GM18511 (cell line): ENCODE data around the gene ADCY10.
"Not testable (repeated sequence)": the region's sequence is repeated elsewhere in the genome, so short reads cannot be mapped to it uniquely, and the experiment has no call there.

ENCODE experiments used
- ATAC-seq: cut with Tn5 transposase; IDR thresholded peaks from one replicate; pipeline ENCODE4 v1.9.1; 2021; ENCODE audit warnings: mild to moderate bottlenecking, moderate library complexity; ENCODE audit not compliant: unreplicated experiment

The ADCY10 gene

DNA sequence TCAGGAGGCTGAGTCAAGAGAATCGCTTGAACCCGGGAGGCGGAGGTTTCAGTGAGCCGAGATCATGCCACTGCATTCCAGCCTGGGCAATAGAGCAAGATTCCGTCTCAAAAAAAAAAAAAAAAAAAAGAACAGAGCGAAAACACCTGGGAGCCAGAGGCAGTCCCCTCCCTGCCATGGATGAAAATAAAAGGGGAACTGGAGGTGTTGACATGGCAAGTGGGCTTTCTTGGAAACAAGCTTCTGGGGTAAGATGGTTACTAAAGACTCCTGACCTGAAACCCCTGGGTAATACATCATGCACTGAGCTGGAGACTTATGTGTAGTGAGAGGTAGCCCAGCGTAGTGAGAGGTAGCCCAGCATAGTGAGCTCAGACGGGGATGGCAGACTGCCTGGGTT, 31.6 kb downstream of the ADCY10 start:
- ATAC-seq, result no peak

DNA sequence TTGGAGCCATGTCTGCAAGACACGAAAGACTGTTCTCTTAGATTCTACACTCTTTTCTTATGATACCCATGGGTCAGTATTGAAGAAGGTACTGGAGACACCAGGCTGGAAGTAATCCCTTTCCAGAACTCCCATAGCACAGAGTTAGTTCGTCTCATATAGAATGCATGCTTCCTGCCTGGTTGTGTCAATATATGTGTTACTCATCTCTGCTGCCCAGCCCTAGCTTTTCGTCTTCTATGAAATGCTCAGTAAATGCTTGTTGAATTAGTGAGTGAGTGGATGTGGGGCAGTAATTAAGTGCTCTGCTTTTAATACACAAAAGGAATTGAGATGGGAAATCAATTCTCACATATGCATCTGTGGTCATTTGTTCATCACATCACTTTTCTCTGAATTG, 32.1 kb downstream of the ADCY10 start:
- ATAC-seq, result no peak

DNA sequence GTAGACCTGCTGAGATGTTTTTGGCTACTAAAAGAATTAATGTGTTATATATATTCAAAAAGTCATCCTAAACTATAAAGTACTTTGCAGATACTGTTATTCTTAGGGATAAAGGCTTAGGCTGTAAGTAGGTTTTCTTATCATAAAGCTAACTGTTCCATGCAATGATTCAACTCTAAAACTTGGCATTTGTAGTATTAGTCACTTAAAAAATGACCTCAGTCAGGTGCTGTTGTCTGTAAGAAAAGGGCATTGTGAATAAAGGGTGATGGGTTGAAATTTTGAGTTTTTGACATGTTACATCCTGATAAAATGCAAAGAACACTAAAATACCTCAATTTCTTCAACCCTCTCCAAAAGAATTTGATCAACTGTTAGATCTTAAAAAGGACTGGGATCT, 32.9 kb downstream of the ADCY10 start:
- ATAC-seq, result no peak

DNA sequence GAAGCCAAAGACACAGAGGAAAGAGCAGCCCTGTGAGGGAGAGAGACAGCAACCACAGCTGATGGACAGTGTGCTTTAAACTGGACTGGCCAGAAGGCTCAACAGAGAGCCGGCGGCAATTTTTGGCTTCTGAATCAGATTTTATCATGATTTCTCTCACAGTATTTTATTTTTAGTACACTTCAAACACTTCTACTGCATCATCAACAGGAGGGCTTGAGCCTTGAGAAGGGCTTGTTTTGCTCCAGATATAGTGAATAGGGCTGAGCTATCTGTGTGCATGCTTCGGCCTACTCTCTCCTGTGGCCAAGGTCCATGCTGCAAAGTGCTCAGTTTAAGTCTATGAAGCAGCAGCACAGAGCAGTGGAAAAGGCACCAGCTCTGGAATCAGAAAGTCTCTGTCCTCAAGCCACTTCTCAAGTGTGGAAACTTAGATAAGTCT, 33.3 kb downstream of the ADCY10 start:
- no peak for ATAC-seq

DNA sequence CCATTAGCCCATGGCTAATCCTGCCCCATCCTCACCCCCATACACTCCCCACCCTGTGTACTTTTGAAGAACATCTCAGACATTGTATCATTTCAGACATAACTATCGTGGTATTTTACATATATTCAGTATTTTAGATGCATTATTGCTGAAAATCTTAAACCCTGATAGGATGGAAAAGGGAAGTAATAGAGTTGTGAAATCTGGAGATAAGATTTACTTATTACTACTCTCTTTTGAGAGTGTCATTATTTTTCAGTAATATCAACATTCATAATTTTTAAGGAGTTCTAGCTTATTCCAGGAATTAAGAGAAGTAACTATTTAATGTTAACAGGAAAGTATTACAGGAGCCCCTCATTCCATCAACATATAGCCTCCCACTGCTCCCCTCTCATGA, 34.4 kb downstream of the ADCY10 start:
- ATAC-seq, result no peak

DNA sequence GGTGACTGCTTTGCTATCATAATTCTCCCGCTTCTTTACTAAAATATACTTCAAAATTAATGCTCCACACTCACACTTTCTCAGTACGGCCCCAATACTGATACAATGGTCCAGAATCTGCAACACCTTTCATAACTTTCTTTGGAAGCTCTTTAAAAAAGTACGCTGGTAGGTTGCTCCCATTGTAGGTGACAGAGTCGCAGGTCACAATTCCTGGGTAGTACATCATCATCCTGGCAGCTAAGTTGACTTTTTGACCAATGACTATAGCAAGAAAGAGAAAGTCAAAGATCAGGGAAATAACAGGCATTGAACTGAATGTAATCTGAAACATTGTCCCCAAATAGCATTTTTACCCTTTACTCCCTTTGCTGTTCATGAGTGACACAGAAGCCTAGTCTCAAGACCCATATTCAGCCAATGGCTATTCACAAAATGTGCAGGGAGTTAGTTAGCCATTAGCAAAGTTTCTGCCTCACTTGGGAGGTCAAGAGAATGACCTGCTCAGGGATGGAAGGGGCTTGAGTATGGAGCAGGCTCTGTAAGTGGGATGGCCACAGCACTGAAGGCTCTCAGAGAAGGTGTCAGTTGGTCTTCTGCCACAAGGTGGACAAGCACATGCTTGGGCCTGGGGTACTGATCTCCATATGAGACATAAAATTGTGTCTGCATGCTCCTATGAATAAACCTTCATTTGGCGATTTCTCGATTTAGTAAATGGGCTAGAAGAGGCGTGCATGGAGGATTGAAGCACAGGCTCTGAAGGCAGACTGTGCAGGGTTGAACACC, 35.4 kb downstream of the ADCY10 start:
- ATAC-seq, result no peak

DNA sequence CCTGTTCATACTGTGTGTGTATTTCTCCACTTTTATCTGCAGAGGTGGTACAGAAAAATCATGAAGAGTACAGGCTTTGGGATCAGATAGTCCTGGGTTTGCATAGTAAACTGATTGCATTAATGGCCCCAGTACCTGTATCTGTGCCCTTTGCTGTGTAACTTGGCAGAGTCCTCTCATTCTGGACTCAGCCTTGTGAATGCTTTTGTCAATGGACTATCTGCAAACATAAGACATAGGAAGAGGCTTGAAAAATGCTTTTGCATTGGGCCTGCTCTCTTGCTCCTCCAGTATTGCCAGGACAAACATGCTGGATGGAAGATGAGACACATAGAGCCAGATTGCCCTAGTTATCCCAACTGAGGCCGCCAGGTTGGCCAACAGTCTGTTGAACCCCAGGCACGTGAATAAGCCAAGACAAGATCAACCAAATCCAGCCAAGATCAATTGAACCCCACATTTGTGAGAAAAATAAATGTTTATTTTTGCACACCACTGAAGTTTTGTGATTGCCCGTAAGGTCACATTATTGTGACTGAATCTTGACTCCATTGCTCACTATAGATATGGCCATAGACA, 37.2 kb downstream of the ADCY10 start:
- no peak for ATAC-seq

DNA sequence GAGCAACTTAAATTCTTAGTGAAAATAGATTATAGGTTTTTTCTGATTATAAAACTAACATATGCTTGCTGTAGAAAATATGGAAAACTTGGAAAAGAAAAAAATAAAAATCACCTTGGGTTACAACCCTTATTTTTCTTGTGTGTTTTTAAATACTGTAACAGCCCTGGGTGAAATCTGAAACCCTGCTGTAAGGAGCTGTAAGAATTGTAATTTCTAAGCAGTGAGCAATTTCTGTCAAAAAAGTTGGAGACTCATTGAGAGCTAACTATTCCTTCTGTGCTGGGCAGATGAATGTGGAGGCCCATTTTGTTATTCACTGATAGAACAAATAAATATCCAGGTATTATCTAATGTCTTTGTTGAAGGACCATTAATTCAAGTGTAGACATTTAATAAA, 42.6 kb downstream of the ADCY10 start:
- ATAC-seq, result no peak

DNA sequence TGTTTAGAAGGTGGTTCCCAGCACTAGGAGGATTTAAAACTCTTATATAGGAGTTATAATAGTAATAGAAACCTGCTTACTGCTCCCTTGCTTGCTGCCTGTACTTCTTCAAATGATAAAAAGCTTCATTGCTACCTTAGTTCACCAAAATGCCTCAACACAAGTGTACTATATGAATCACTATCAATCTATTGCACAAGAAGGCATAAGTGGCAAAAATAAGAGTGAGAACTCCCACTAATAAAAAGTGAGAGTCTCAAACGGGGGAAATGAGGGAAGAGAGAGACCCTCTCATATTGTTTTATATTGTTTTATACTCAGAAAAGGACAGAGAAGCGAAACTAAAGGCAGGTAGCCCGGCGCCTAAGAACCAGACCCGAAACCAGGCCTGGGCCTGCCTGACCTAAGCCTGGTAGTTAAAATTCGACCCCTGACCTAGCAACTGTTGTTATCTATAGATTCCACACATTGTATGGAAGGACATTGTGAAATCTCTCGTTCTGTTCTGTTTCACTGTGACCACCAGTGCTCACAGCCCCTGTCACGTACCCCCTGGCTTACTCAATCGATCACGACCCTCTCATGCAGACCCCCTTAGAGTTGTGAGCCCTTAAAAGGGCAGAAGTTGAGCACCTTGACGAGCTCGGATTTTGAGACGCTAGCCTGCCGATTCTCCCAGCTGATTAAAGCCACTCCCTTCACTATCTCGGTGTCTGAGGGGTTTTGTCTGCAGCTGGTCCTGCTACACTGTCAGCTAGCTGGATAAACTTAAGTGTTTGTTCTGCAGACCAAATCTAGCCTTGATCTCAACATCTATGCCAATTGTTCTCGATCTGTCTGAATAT, 44.6 kb downstream of the ADCY10 start:
- ATAC-seq, result not testable (repeated sequence)

DNA sequence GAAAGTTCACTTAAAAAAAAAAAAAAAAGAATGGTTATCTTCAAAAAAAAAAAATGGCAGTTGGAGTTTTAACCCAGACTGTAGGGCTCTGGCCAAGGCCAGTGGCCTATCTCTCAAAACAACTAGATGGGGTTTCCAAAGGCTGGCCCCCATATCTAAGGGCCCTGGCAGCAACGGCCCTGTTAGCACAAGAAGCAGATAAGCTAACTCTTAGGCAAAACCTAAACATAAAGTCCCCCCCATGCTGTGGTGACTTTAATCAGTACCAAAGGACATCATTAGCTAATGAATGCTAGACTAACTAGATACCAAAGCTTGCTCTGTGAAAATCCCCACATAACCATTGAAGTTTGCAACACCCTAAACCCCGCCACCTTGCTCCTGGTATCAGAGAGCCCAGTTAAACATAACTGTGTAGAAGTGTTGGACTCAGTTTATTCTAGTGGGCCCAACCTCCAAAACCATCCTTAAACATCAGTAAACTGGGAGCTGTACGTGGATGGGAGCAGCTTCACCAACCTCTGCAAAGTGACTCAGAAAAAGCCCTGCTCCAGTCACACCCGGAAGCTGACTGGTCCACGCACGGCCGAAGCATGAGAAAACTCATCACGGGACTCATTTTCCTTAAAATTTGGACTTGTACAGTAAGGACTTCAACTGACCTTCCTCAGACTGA, 47.1 kb downstream of the ADCY10 start:
- not testable (repeated sequence) for ATAC-seq

DNA sequence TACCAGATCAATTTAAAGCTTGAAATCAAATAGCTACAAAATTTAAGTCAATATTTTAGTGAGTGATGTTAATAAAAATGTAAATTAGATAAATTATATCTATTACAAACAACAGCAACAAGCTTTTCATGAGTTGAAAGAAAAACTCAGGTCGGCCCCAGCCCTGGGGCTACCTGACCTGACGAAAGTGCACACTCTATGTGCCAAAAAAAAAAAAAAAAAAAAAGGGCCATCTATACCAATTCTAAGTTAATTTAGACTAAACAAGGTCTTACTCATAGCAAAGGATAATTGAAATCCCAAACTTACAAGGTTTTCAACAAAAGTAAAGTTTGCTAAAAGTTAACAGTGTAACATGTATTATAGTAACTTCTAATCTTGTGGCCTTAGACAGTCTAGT, 47.6 kb downstream of the ADCY10 start:
- ATAC-seq, result not testable (repeated sequence)

DNA sequence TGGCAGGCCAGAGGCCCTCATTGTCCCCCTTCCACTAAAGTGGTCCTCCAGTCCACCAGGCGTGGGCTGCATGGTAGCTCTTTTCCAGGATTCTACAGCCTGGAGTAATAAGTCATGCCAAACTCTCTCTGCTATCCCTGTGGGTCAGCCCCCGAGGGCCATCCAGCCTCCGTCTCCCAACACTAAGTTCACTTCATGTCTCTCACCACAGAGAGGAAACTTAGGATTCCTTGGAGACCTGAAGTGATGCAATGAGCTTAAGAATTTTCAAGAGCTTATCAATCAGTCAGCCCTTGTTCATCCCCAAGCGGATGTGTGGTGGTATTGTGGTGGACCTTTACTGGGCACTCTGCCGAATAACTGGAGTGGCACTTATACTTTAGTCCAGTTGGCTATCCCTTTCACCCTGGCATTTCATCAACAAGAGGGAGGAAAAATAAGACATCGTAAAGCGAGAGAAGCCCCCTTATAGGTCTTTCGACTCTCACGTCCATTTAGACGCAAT, 48.1 kb downstream of the ADCY10 start:
- not testable (repeated sequence) for ATAC-seq

DNA sequence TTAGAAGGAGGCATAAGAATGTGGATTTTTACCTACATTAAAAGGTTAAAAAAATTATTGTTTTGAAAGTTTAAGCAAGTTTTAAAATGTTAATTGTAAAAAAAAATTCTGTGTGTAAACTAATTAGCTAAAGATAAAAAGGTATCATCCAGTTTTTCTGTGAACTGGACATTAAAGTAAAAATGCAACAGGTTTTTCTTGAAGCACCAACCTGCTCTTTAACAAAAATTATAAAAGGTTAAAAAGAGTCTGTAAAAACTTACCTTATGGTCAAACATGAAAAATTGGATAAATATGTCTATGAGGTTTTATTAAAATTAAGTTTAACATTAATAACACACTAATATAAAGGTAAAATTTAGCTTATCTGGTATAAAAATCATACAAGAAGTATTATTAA, 48.7 kb downstream of the ADCY10 start:
- ATAC-seq, result not testable (repeated sequence)

DNA sequence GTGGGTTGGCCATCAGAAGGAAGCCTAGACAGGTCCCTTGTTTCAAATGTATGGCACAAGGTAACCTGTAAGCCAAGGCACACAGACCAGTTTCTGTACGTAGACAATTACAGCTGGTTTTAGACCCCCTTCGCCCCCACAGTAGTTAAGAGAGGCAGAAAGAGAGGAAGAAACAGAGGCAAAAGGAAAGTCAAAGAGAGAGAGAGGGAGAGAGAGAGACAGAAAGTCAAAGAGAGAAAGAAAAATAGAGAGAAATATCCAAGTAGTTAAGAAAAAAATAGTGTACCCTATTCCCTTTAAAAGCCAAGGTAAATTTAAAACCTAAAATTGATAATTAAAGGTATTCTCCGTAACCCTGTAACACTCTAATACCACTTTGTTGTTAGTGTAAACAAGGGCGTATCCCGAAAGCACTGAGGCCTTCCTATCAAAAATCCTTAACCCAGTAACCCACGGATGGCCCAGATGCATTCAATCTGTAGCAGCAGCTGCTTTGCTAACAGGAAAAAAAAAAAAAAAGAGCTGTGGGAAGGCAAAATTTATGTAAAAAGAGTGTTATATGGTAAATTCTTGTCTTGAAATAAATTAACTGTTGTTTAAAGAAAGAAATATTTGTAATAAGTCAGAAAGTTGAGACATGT, 49.4 kb downstream of the ADCY10 start:
- no peak for ATAC-seq

DNA sequence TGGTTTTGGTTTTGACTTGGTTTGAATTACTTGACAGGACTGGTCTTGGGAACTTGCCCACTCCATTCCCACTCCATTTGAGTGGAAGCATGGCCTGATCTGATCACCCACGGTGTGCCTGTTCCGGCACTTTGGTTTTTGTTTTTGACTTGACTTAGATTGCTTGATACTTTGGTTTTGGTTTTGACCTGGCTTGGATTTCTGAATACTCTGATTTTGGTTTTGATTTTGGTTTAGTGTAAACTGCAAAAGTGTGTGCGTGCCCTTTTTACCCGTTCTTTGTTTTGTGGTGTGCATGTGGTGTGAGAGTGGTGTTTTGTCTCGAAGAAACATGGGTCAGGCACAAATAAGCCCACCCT, 50.0 kb downstream of the ADCY10 start:
- ATAC-seq, result no peak

DNA sequence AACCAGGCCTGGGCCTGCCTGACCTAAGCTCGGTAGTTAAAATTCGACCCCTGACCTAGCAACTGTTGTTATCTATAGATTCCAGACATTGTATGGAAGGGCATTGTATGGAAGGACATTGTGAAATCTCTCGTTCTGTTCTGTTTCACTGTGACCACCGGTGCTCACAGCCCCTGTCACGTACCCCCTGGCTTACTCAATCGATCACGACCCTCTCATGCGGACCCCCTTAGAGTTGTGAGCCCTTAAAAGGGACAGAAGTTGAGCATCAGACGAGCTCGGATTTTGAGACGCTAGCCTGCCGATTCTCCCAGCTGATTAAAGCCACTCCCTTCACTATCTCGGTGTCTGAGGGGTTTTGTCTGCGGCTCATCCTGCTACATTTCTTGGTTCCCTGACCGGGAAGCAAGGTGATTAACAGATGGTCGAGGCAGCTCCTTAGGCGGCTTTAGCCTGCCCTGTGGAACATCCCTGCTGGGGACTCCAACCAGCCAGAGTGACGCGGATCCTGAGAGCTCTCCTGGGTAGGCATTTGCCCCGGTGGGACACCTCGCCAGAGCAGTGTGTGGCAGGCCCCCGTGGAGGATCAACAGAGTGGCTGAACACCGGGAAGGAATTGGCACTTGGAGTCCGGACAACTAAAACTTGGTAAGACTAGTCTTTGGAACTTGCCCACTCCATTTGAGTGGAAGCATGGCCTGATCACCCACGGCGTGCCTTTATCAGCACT, 50.6 kb downstream of the ADCY10 start:
- ATAC-seq, result not testable (repeated sequence)

DNA sequence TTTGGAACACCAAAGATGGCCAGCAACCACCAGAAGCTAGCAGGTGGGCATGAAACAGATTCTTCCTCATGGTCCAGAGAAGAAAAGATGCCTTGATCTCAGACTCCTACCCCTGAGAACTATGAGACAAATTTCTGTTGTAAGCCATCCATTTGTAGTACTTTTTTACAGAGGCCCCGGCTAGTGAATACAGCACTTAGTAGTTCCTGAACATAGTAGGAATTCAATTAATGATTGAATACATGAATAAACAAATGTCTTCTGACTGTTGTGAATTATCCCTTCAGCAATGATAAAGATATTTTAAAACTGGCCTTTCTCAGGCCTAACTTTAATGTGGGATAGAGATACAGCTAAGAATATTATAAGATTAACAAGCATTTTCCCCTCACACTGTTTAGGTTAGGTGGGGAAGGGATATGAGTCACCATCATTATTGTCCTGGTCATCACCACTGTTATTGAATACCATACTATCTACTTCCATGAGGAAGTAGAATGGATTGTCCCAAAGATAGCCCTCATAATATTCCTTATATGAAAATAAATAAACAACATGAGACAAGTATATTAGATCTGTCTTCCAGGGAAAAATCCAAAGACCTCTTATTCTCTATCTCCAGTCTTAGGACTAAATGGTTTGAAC, 51.4 kb downstream of the ADCY10 start:
- no peak for ATAC-seq

DNA sequence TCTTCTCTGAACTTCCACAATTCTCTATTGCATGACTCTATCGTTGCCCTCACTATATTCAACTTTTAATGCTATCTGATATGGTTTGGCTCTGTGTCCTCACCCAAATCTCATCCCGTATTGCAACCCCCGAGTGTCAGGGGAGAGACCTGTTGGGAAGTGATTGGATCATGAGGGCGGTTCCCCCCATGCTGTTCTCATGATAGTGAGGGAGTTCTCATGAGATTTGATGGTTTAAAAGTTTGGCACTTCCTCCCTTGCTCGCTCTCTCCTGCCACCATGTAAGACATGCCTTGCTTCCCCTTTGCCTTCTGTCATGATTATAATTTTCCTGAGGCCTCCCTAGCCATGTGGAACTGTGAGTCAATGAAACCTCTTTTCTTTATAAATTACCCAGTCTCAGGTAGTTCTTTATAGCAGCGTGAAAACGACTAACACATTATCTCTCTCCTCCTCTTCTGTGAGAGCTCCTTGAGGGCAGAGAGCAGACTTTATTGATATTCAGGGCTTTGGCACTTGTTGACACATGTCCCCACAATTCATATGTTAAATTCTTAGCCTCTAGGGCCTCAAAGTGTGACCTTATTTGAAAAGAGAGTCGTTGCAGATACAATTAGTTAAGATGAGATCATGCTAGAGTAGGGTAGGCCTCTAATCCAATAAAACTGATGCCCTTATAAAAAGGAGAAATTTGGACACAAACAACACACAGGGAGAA, 52.1 kb downstream of the ADCY10 start:
- no peak for ATAC-seq
